HepG2 (cell line): ENCODE data around the gene HSPB6.

Source experiments
- ESRRA ChIP-seq: sonication (generic); formaldehyde crosslinking; IDR thresholded peaks from 2 replicates; pipeline ENCODE4 v1.5.1; 2020; ENCODE audit warnings: mild to moderate bottlenecking, low read depth, missing genetic modification reagents
- RAD21 ChIP-seq: fragments of 450-650 bp; formaldehyde crosslinking; IDR thresholded peaks from 2 replicates; pipeline ENCODE4 v1.5.0; 2020; ENCODE audit warnings: mild to moderate bottlenecking

DNA sequence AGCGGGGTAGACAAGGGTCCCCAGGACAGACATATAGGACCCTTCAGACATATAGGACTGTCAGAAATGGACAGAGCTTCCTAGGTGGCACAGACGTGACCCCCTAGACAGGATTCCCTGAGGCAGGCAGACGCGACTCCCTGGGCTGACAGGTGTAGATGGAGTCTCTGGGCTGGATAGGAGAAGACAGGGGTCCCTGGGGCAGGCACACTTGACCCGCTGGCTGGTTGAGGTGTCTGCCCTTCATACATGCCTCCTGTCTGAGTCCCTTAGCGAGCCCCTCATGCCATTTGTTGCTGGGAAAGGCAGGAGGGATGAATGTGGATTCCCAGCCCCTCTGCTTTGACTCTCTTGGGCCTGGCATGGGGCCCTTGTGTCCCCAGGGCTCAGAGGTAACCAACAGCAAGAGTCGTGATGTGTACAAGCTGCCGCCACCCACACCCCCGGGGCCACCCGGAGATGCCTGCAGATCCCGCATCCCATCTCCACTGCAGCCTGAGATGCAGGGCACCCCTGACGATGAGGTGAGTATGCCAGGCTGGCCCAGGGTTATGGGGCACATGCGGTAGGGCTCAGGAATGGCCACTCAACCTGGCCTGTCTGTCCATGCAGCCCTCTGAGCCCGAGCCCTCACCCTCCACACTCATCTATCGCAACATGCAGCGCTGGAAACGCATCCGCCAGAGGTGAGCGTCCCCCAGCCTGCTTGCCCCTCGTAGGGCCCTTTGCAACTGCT, 3.0 kb downstream of the HSPB6 start:
- TF ChIP-seq ESRRA (CRISPR knock-in tag), result no peak
- TF ChIP-seq RAD21 (CRISPR knock-in tag), result no peak
